ENCODE data around the gene LAIR2.

LAIR2 gene

DNA sequence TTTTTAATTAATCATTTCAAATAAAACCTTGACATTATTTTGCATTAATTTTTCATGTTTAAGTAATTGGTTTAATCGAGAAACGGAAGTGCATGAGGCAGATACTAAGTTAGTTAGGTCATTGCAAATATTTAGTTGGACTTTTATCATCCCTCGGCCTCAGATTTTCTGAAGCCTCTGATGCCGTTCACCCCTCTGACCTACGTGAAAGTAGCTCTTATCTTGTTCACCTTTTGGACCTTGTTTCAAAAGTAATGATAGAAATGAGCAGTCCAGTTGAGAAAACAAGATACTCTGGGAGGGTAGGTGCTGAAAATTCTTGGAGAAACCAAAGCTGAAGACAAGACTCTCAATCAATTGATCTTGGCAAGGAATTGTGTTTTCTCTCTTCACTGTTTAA is 23.0 kb downstream of the LAIR2 start:
- no peak overlapping the region for H3K4ac ChIP-seq (ENCODE audit: low read length)
- H2AK5ac ChIP-seq (ENCODE audit: low read depth, low read length): no peak overlapping the region
- H3K4me2 ChIP-seq (ENCODE audit: insufficient read depth, low read length, poor library complexity, severe bottlenecking): no peak overlapping the region
- H3K9me3 ChIP-seq (replicated peaks in 1 of 2; ENCODE audit: control insufficient read depth in 2 of 2, insufficient read depth in 1 of 2, low read depth in 1 of 2, low read length in 2 of 2): peaks cover 0 to 40% of the 10 kb centered on the region in 2 donors
- H3K27me3 ChIP-seq (ENCODE audit: control insufficient read depth in 3 of 3, insufficient read depth in 3 of 3, low read depth in 1 of 3, low read length in 3 of 3): peaks cover 0 to 17% (median 0%) of the 10 kb centered on the region in 3 experiments
- H4K91ac ChIP-seq (ENCODE audit: low read depth, low read length, poor library complexity): no peak overlapping the region
- H4K8ac ChIP-seq (ENCODE audit: low read depth, low read length): no peak overlapping the region
- H2BK15ac ChIP-seq (ENCODE audit: low read length): no peak overlapping the region
- H2BK120ac ChIP-seq (ENCODE audit: low read depth, low read length): no peak overlapping the region
- H3K27ac ChIP-seq (replicated peaks; ENCODE audit: low read length): no peak overlapping the region
- H3K4me3 ChIP-seq (ENCODE audit: low read length in 2 of 2): no peak overlapping the region
- H3K4me1 ChIP-seq (ENCODE audit: control insufficient read depth in 2 of 2, insufficient read depth in 1 of 2, low read depth in 1 of 2, low read length in 2 of 2): no peaks in the 10 kb centered on the region
- no peak overlapping the region for H3K14ac ChIP-seq (ENCODE audit: low read length)
- no peak overlapping the region for H3K9ac ChIP-seq (ENCODE audit: low read depth, low read length, poor library complexity)
- H2BK5ac ChIP-seq (ENCODE audit: low read length): no peak overlapping the region
- H3K36me3 ChIP-seq (replicated peaks in 1 of 2; ENCODE audit: control insufficient read depth in 2 of 2, insufficient read depth in 2 of 2, low read length in 2 of 2): no peaks in the 10 kb centered on the region
- H3K79me1 ChIP-seq (ENCODE audit: low read depth, low read length): no peaks in the 10 kb centered on the region
- no peak for DNase-seq (ENCODE audit: low spot score)
- H3K23ac ChIP-seq (ENCODE audit: low read depth, low read length, poor library complexity): no peak overlapping the region
- no peak overlapping the region for H3K18ac ChIP-seq (ENCODE audit: low read length)
- no peak overlapping the region for H2AFZ ChIP-seq (ENCODE audit: low read length)
- WGBS, 2 donors (ENCODE audit: extremely low coverage in 2 of 2, insufficient read length in 2 of 2, insufficient replicate concordance in 1 of 2): no CpG with 5 or more reads among the region's 5 CpGs
- no peak overlapping the region for H2BK12ac ChIP-seq (ENCODE audit: low read length)

DNA sequence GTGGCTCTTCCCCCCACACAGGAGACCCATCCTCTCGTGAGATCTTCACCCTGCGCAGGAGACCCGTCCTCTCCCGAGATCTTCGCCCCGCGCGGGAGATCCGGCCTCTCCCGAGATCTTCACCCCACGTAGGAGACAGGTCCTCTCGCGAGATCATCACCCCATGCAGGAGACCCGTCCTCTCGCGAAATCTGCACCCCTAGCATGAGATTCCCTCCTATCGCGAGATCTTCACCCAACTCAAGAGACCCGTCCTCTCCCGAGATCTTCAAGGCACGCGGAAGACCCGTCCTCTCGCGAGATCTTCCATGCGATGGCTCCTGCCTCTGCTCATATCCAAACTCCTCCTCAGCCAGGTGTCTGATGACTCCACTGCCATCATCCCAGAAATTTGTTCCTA is 24.3 kb downstream of the LAIR2 start:
- Histone ChIP-seq H2BK15ac (ENCODE audit: low read length) (no peak overlapping the region), H2BK12ac (ENCODE audit: low read length) (no peak overlapping the region), H4K8ac (ENCODE audit: low read depth, low read length) (no peak overlapping the region), H3K4me1 (ENCODE audit: control insufficient read depth in 2 of 2, insufficient read depth in 1 of 2, low read depth in 1 of 2, low read length in 2 of 2) (no peaks in the 10 kb centered on the region), H3K23ac (ENCODE audit: low read depth, low read length, poor library complexity) (no peak overlapping the region), H3K4me2 (ENCODE audit: insufficient read depth, low read length, poor library complexity, severe bottlenecking) (no peak overlapping the region), H3K9me3 (replicated peaks in 1 of 2; ENCODE audit: control insufficient read depth in 2 of 2, insufficient read depth in 1 of 2, low read depth in 1 of 2, low read length in 2 of 2) (peaks cover 0 to 31% of the 10 kb centered on the region in 2 donors), H2AK5ac (ENCODE audit: low read depth, low read length) (no peak overlapping the region), H3K4ac (ENCODE audit: low read length) (no peak overlapping the region), H2BK5ac (ENCODE audit: low read length) (no peak overlapping the region), H2BK120ac (ENCODE audit: low read depth, low read length) (no peak overlapping the region), H3K9ac (ENCODE audit: low read depth, low read length, poor library complexity) (no peak overlapping the region), H4K91ac (ENCODE audit: low read depth, low read length, poor library complexity) (no peak overlapping the region), H3K27me3 (ENCODE audit: control insufficient read depth in 3 of 3, insufficient read depth in 3 of 3, low read depth in 1 of 3, low read length in 3 of 3) (peaks cover 0 to 24% (median 0%) of the 10 kb centered on the region in 3 experiments), H3K4me3 (ENCODE audit: low read length in 2 of 2) (no peak overlapping the region), H3K36me3 (replicated peaks in 1 of 2; ENCODE audit: control insufficient read depth in 2 of 2, insufficient read depth in 2 of 2, low read length in 2 of 2) (no peaks in the 10 kb centered on the region), H3K18ac (ENCODE audit: low read length) (no peak overlapping the region), H2AFZ (ENCODE audit: low read length) (no peak overlapping the region), H3K14ac (ENCODE audit: low read length) (no peak overlapping the region), H3K79me1 (ENCODE audit: low read depth, low read length) (no peaks in the 10 kb centered on the region), H3K27ac (replicated peaks; ENCODE audit: low read length) (no peak overlapping the region)
- no peak for DNase-seq (ENCODE audit: low spot score)
- no CpG with 5 or more reads among the region's 26 CpGs for WGBS, 2 donors (ENCODE audit: extremely low coverage in 2 of 2, insufficient read length in 2 of 2, insufficient replicate concordance in 1 of 2)

DNA sequence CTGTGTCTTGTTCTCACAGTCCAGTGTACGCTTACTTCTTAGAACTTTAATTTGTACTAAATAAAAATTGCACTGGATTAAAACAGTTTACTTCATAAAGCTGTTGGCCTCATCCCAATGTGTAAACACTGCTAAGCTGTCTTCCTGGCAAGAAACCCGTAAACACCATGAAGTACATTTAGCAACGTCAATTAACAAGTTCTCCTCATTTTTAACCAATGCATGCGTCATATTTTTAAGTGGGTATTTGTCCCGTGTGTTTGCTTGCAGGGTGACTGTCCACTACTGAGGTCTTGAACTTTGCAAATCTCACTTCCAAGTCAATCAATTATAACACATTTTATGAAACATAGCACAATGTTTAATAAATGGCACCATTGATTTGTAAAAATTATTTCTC is 28.2 kb downstream of the LAIR2 start:
- Histone ChIP-seq H4K91ac (ENCODE audit: low read depth, low read length, poor library complexity) (no peak overlapping the region), H3K4me3 (ENCODE audit: low read length in 2 of 2) (no peak overlapping the region), H2BK12ac (ENCODE audit: low read length) (no peak overlapping the region), H3K79me1 (ENCODE audit: low read depth, low read length) (no peaks in the 10 kb centered on the region), H2BK15ac (ENCODE audit: low read length) (no peak overlapping the region), H2AK5ac (ENCODE audit: low read depth, low read length) (no peak overlapping the region), H2BK120ac (ENCODE audit: low read depth, low read length) (no peak overlapping the region), H2BK5ac (ENCODE audit: low read length) (no peak overlapping the region), H3K36me3 (replicated peaks in 1 of 2; ENCODE audit: control insufficient read depth in 2 of 2, insufficient read depth in 2 of 2, low read length in 2 of 2) (no peaks in the 10 kb centered on the region), H3K4me2 (ENCODE audit: insufficient read depth, low read length, poor library complexity, severe bottlenecking) (no peak overlapping the region), H3K9ac (ENCODE audit: low read depth, low read length, poor library complexity) (no peak overlapping the region), H3K14ac (ENCODE audit: low read length) (no peak overlapping the region), H3K18ac (ENCODE audit: low read length) (no peak overlapping the region), H2AFZ (ENCODE audit: low read length) (no peak overlapping the region), H4K8ac (ENCODE audit: low read depth, low read length) (no peak overlapping the region), H3K27ac (replicated peaks; ENCODE audit: low read length) (no peak overlapping the region), H3K27me3 (ENCODE audit: control insufficient read depth in 3 of 3, insufficient read depth in 3 of 3, low read depth in 1 of 3, low read length in 3 of 3) (peaks cover 0 to 50% (median 0%) of the 10 kb centered on the region in 3 experiments), H3K4me1 (ENCODE audit: control insufficient read depth in 2 of 2, insufficient read depth in 1 of 2, low read depth in 1 of 2, low read length in 2 of 2) (no peaks in the 10 kb centered on the region), H3K23ac (ENCODE audit: low read depth, low read length, poor library complexity) (no peak overlapping the region), H3K4ac (ENCODE audit: low read length) (no peak overlapping the region), H3K9me3 (replicated peaks in 1 of 2; ENCODE audit: control insufficient read depth in 2 of 2, insufficient read depth in 1 of 2, low read depth in 1 of 2, low read length in 2 of 2) (peaks cover 0 to 40% of the 10 kb centered on the region in 2 donors)
- DNase-seq (ENCODE audit: low spot score): no peak
- no CpG with 5 or more reads among the region's 5 CpGs for WGBS, 2 donors (ENCODE audit: extremely low coverage in 2 of 2, insufficient read length in 2 of 2, insufficient replicate concordance in 1 of 2)

DNA sequence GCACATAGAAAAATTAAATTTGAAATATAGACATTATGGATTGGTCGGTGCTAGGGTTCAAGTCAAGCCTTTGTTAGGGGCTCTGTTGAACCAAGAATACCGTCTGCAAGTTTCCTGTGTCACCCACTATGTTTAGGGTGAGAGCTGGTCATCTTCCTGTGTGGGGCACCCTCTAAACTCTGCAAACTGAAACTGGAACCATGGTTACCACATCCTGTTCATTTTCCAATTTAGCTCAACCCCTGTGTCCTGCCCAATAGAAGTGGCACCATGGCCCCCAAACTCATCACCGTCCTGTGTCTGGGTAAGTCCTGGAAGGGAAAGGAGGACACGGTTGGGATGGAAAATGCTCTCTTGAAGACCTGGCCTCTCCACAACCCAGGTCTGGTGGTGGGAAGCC is 29.9 kb downstream of the LAIR2 start:
- Histone ChIP-seq H4K91ac (ENCODE audit: low read depth, low read length, poor library complexity) (no peak overlapping the region), H3K14ac (ENCODE audit: low read length) (no peak overlapping the region), H3K4me1 (ENCODE audit: control insufficient read depth in 2 of 2, insufficient read depth in 1 of 2, low read depth in 1 of 2, low read length in 2 of 2) (no peaks in the 10 kb centered on the region), H4K8ac (ENCODE audit: low read depth, low read length) (no peak overlapping the region), H3K9me3 (replicated peaks in 1 of 2; ENCODE audit: control insufficient read depth in 2 of 2, insufficient read depth in 1 of 2, low read depth in 1 of 2, low read length in 2 of 2) (peaks cover 0 to 39% of the 10 kb centered on the region in 2 donors), H3K4me2 (ENCODE audit: insufficient read depth, low read length, poor library complexity, severe bottlenecking) (no peak overlapping the region), H3K4ac (ENCODE audit: low read length) (no peak overlapping the region), H3K27me3 (ENCODE audit: control insufficient read depth in 3 of 3, insufficient read depth in 3 of 3, low read depth in 1 of 3, low read length in 3 of 3) (peaks cover 0 to 51% (median 0%) of the 10 kb centered on the region in 3 experiments), H2AK5ac (ENCODE audit: low read depth, low read length) (no peak overlapping the region), H3K36me3 (replicated peaks in 1 of 2; ENCODE audit: control insufficient read depth in 2 of 2, insufficient read depth in 2 of 2, low read length in 2 of 2) (no peaks in the 10 kb centered on the region), H2BK12ac (ENCODE audit: low read length) (no peak overlapping the region), H2BK15ac (ENCODE audit: low read length) (no peak overlapping the region), H2AFZ (ENCODE audit: low read length) (no peak overlapping the region), H3K79me1 (ENCODE audit: low read depth, low read length) (no peaks in the 10 kb centered on the region), H3K4me3 (ENCODE audit: low read length in 2 of 2) (no peak overlapping the region), H3K27ac (replicated peaks; ENCODE audit: low read length) (no peak overlapping the region), H3K18ac (ENCODE audit: low read length) (no peak overlapping the region), H3K9ac (ENCODE audit: low read depth, low read length, poor library complexity) (no peak overlapping the region), H2BK5ac (ENCODE audit: low read length) (no peak overlapping the region), H2BK120ac (ENCODE audit: low read depth, low read length) (no peak overlapping the region), H3K23ac (ENCODE audit: low read depth, low read length, poor library complexity) (no peak overlapping the region)
- WGBS, 2 donors (ENCODE audit: extremely low coverage in 2 of 2, insufficient read length in 2 of 2, insufficient replicate concordance in 1 of 2): no CpG with 5 or more reads among the region's 4 CpGs
- DNase-seq (ENCODE audit: low spot score): no peak
